Panc1 (cell line): ENCODE data around the gene MRPL20. TPM values are rescaled to one million over a fixed set of nuclear protein-coding genes. Genes with fewer than 3 reads are reported as not detected.
"Not testable (repeated sequence)": the region's sequence is repeated elsewhere in the genome, so short reads cannot be mapped to it uniquely, and the experiment has no call there.

ENCODE experiments used
- ATAC-seq: fragments of 200-7000 bp; cut with Tn5 transposase; 2 replicates; pipeline ENCODE4 v1.9.1; 2020; ENCODE audit warnings: mild to moderate bottlenecking, moderate library complexity
- BruUV-seq: library from RNA; stranded (reverse); fragments of 400-500 nt; replicated peaks from 2 replicates; lab custom pipeline; 2021; lab: Mats Ljungman, UMichigan
- CTCF ChIA-PET: fragments of 300-600 bp; sonication (Branson Sonifier 250); formaldehyde crosslinking; loops from one replicate; lab custom pipeline; 2022; ENCODE audit warnings: antibody characterized with exemption; lab: Charles Lee
- POLR2A ChIA-PET: fragments of 300-600 bp; sonication (Branson Sonifier 250); formaldehyde crosslinking; loops from one replicate; lab custom pipeline; 2022; ENCODE audit warnings: antibody characterized with exemption; lab: Charles Lee
- DNase-seq: peaks from one replicate; pipeline ENCODE4 v3.0.0-alpha.2; 2010; ENCODE audit warnings: low read depth, low spot score
- H3K27ac ChIP-seq: 2 replicates; pipeline ENCODE4 v1.5.1; 2011; ENCODE audit warnings: mild to moderate bottlenecking, low read length, inconsistent platforms
- H3K27me3 ChIP-seq: fragments of 200-500 bp; sonication (Bioruptor generic); 2 replicates; pipeline ENCODE4 v1.6.0; 2014; ENCODE audit warnings: low read length, inconsistent platforms; ENCODE audit not compliant: control insufficient read depth, insufficient read depth
- H3K36me3 ChIP-seq: fragments of 200-500 bp; sonication (Bioruptor generic); 2 replicates; pipeline ENCODE4 v1.5.1; 2014; ENCODE audit warnings: inconsistent platforms, mild to moderate bottlenecking, low read length, moderate library complexity; ENCODE audit not compliant: control insufficient read depth, insufficient read depth
- H3K4me1 ChIP-seq: 2 replicates; pipeline ENCODE4 v1.5.1; 2011; ENCODE audit warnings: inconsistent platforms, mild to moderate bottlenecking, low read length, moderate library complexity; ENCODE audit not compliant: control insufficient read depth, insufficient read depth
- H3K4me3 ChIP-seq, 2 experiments: 2 replicates each; pipeline ENCODE4 v1.5.1; 2011 to 2012; ENCODE audit warnings: low read depth in 2 of 2, low read length in 2 of 2, mild to moderate bottlenecking in 2 of 2, inconsistent platforms in 1 of 2, moderate library complexity in 1 of 2
- H3K9me3 ChIP-seq: fragments of 200-500 bp; sonication (Bioruptor generic); 2 replicates; pipeline ENCODE4 v1.5.1; 2014; ENCODE audit warnings: low read depth, mild to moderate bottlenecking, inconsistent platforms, low read length, moderate library complexity; ENCODE audit not compliant: control insufficient read depth, insufficient read depth
- POLR2AphosphoS5 ChIP-seq: IDR thresholded peaks from 2 replicates; pipeline ENCODE4 v1.6.1; 2012; ENCODE audit warnings: mild to moderate bottlenecking, low read depth, low read length, moderate library complexity
- SIN3A ChIP-seq: IDR thresholded peaks from 2 replicates; pipeline ENCODE4 v1.6.1; 2012; ENCODE audit warnings: low read depth, mild to moderate bottlenecking, low read length, moderate library complexity, borderline replicate concordance; ENCODE audit not compliant: insufficient read depth
- TCF7L2 ChIP-seq: IDR thresholded peaks from 2 replicates; pipeline ENCODE4 v1.6.1; 2011; ENCODE audit warnings: mild to moderate bottlenecking, low read depth, low read length, inconsistent platforms
- in situ Hi-C: cut with HindIII; loops from 2 replicates; pipeline ENCODE4 v1.10.0; 2016; ENCODE audit warnings: low sequenced_read_pairs, low pct_unique_long_range_greater_than_20kb
- intact Hi-C: fragments of 100-400 bp; cut with micrococcal nuclease; formaldehyde crosslinking; loops from one replicate; pipeline ENCODE4 v1.10.0; 2022; ENCODE audit not compliant: unreplicated experiment
- total RNA-seq: library from RNA; stranded (reverse); gene quantifications from one replicate; pipeline ENCODE4 v1.2.1, GENCODE V29; 2021; ENCODE audit not compliant: unreplicated experiment
- TF ChIP-seq, protein P1 (sequence below), 2 experiments: IDR thresholded peaks; 2 replicates each; pipeline ENCODE4 v1.6.1; 2011 to 2012; ENCODE audit warnings: low read depth in 2 of 2, control low read depth in 1 of 2, low read length in 1 of 2, mild to moderate bottlenecking in 1 of 2, moderate library complexity in 1 of 2; ENCODE audit not compliant: insufficient read depth in 1 of 2
- TF ChIP-seq, protein P2 (sequence below): fragments of 450-650 bp; IDR thresholded peaks from 2 replicates; pipeline ENCODE4 v1.5.1; 2017; ENCODE audit warnings: mild to moderate bottlenecking

The MRPL20 gene
- total RNA-seq, 1 experiment from 2014 or later, result 196 TPM

DNA sequence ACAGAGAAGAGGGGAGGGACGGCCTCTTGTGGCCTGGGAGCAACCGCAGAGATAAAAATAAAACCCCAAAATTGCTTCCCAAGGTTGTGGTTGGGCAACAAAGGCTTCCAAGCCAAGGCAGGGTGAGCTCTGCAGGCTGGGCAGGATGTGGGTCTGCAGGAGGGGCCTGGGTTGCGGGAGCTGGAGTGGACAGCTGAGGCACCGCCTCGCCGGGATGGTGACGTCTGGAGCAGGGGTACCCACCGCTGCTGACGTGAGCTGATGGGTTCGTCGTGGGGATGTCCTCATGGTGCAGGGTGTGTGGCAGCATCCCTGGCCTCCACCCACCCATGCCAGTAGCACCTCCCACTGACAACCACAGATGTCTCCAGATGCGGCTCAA is 35.7 kb downstream of the MRPL20 start:
- DNase-seq (no peak), ATAC-seq (no peak)
- in situ Hi-C loops, result no loop called here
- no TSS peak for BruUV-seq
- ChIA-PET CTCF (interaction anchor here (0.9 to 1.8 kb wide), 3 partner anchors 26 to 98 kb away, joined by 3 to 8 read pairs (median 3); no protein-coding TSS in a partner anchor), POLR2A (interaction anchor here (0.6 kb wide), 1 partner anchor 388 kb away, joined by 3 read pairs; no protein-coding TSS in a partner anchor)
- Histone ChIP-seq H3K27me3 (no peaks in the 10 kb centered on the region), H3K4me1 (peaks cover 26% of the 10 kb centered on the region), H3K36me3 (peaks cover 16% of the 10 kb centered on the region; the same call in 1 of the 2 replicates), H3K4me3 (no peak overlapping the region), H3K9me3 (no peaks in the 10 kb centered on the region), H3K27ac (no peak overlapping the region)
- TF ChIP-seq, protein P1, sequence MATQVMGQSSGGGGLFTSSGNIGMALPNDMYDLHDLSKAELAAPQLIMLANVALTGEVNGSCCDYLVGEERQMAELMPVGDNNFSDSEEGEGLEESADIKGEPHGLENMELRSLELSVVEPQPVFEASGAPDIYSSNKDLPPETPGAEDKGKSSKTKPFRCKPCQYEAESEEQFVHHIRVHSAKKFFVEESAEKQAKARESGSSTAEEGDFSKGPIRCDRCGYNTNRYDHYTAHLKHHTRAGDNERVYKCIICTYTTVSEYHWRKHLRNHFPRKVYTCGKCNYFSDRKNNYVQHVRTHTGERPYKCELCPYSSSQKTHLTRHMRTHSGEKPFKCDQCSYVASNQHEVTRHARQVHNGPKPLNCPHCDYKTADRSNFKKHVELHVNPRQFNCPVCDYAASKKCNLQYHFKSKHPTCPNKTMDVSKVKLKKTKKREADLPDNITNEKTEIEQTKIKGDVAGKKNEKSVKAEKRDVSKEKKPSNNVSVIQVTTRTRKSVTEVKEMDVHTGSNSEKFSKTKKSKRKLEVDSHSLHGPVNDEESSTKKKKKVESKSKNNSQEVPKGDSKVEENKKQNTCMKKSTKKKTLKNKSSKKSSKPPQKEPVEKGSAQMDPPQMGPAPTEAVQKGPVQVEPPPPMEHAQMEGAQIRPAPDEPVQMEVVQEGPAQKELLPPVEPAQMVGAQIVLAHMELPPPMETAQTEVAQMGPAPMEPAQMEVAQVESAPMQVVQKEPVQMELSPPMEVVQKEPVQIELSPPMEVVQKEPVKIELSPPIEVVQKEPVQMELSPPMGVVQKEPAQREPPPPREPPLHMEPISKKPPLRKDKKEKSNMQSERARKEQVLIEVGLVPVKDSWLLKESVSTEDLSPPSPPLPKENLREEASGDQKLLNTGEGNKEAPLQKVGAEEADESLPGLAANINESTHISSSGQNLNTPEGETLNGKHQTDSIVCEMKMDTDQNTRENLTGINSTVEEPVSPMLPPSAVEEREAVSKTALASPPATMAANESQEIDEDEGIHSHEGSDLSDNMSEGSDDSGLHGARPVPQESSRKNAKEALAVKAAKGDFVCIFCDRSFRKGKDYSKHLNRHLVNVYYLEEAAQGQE (IDR thresholded peaks at IDR 0.05; ENCODE audit: insufficient read depth in 1 of 2, low read depth in 2 of 2, low read length in 1 of 2), result no peak
- no peak for TF ChIP-seq TCF7L2
- TF ChIP-seq, protein P2, sequence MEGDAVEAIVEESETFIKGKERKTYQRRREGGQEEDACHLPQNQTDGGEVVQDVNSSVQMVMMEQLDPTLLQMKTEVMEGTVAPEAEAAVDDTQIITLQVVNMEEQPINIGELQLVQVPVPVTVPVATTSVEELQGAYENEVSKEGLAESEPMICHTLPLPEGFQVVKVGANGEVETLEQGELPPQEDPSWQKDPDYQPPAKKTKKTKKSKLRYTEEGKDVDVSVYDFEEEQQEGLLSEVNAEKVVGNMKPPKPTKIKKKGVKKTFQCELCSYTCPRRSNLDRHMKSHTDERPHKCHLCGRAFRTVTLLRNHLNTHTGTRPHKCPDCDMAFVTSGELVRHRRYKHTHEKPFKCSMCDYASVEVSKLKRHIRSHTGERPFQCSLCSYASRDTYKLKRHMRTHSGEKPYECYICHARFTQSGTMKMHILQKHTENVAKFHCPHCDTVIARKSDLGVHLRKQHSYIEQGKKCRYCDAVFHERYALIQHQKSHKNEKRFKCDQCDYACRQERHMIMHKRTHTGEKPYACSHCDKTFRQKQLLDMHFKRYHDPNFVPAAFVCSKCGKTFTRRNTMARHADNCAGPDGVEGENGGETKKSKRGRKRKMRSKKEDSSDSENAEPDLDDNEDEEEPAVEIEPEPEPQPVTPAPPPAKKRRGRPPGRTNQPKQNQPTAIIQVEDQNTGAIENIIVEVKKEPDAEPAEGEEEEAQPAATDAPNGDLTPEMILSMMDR, result no peak
- no peak for TF ChIP-seq SIN3A
- no peak for TF ChIP-seq POLR2AphosphoS5
- intact Hi-C loops, result no loop called here

DNA sequence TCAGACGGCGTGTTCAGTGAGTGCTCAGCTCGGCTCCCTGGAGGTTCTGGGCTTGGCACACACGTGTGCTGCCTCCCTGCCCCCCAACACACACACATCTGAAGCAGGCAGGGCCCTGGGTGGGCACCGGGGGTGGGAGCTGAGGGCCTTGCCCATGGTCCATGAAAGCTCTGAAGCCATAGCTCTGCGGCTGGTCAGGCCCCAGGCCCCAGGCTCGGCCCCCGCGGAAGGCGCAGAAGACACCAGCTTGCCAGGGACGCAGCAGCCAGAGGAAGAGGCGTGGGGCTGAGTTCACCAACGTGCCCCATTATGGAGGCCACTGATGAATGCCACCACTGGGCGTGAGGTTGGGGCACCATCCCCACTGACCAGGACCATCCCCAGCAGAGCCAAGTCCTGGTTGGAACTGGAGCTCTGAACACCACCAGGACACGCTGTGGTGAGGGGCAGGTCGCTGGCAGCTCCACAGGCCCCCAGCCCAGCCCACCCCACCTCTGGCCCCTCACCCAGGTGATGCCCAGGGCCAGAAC is 36.3 kb downstream of the MRPL20 start:
- TF ChIP-seq, protein P2, result no peak
- TF ChIP-seq, protein P1 (IDR thresholded peaks at IDR 0.05; ENCODE audit: insufficient read depth in 1 of 2, low read depth in 2 of 2, low read length in 1 of 2), result no peak
- no peak for TF ChIP-seq POLR2AphosphoS5
- TF ChIP-seq TCF7L2, result no peak
- TF ChIP-seq SIN3A, result no peak
- intact Hi-C loops, result no loop called here
- H3K4me3 ChIP-seq, result no peak overlapping the region
- H3K4me1 ChIP-seq, result peaks cover 24% of the 10 kb centered on the region
- in situ Hi-C loops, result no loop called here
- CTCF ChIA-PET, result no interaction called here
- no peaks in the 10 kb centered on the region for H3K27me3 ChIP-seq
- H3K9me3 ChIP-seq, result no peaks in the 10 kb centered on the region
- BruUV-seq, result no TSS peak
- H3K27ac ChIP-seq, result no peak overlapping the region
- H3K36me3 ChIP-seq, result peaks cover 11% of the 10 kb centered on the region; the same call in 1 of the 2 replicates
- ATAC-seq, result no peak
- POLR2A ChIA-PET, result interaction anchor here (0.6 kb wide), 1 partner anchor 388 kb away, joined by 3 read pairs; no protein-coding TSS in a partner anchor
- no peak for DNase-seq

DNA sequence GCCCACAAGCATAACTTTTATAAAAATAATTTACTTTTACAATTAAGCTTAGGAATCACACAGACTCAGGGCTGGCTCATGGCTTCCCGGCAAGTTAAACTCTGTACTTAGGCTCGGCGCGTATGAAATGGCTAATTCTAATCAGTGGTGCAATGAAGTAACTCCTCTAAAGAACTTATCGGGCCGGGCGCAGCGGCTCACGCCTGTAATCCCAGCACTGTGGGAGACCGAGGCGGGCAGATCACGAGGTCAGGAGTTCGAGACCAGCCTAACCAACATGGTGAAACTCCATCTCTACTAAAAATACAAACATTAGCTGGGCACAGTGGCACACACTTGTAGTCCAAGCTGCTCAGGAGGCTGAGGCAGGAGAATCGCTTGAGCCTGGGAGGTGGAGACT is 37.0 kb downstream of the MRPL20 start:
- BruUV-seq, POLR2A ChIA-PET, in situ Hi-C loops: not testable (repeated sequence)

More for the DNA sequence above, 37.0 kb downstream of the MRPL20 start:
- H3K9me3 ChIP-seq, DNase-seq, ATAC-seq, H3K27me3 ChIP-seq, intact Hi-C loops, H3K4me3 ChIP-seq, H3K27ac ChIP-seq: not testable (repeated sequence)
- CTCF ChIA-PET, result interaction anchor here (1.0 kb wide), 1 partner anchor 136 kb away, joined by 5 read pairs; no protein-coding TSS in a partner anchor
- peaks cover 10% of the 10 kb centered on the region; the same call in 1 of the 2 replicates for H3K36me3 ChIP-seq
- peaks cover 24% of the 10 kb centered on the region for H3K4me1 ChIP-seq
